Body of pancreas (tissue), 4 donors: Measurements from ENCODE around the gene MSI2. TPM values are rescaled to one million over a fixed set of nuclear protein-coding genes. Genes with fewer than 3 reads are reported as not detected.

ENCODE experiments used
- ATAC-seq: fragments of 150-250 bp; one replicate; pipeline ENCODE4 v1.9.1; 2016
- DNase-seq, 4 donors: peaks; one replicate each; pipeline ENCODE4 v3.0.0-alpha.2; 2019
- H3K27ac ChIP-seq, 4 donors: fragments of 200-600 bp; sonication (generic); 1 replicate in 3 of 4; 2 replicates in 1 of 4; pipeline versions ENCODE4 v1.5.1 to v1.6.1; 2016 to 2019; ENCODE audit warnings: mild to moderate bottlenecking in 1 of 4, mixed read lengths in 1 of 4, moderate library complexity in 1 of 4
- H3K27me3 ChIP-seq, 2 donors: fragments of 200-600 bp; sonication (generic); one replicate each; pipeline ENCODE4 v1.6.0; 2016; ENCODE audit warnings: mild to moderate bottlenecking in 1 of 2
- H3K36me3 ChIP-seq, 2 donors: fragments of 200-600 bp; sonication (generic); replicated peaks in 1 of 2; 2 replicates each; pipeline ENCODE4 v1.5.1; 2016; ENCODE audit warnings: low read depth in 2 of 2; ENCODE audit not compliant: insufficient read depth in 1 of 2
- H3K4me1 ChIP-seq: fragments of 200-600 bp; sonication (generic); one replicate; pipeline ENCODE4 v1.6.0; 2016
- H3K4me3 ChIP-seq, 2 donors: fragments of 200-600 bp; sonication (generic); 1 replicate in 1 of 2; 2 replicates in 1 of 2; pipeline ENCODE4 v1.5.1; 2016 to 2019
- H3K9me3 ChIP-seq, 3 donors: fragments of 200-600 bp; sonication (generic); 1 replicate in 2 of 3; 2 replicates in 1 of 3; pipeline ENCODE4 v1.5.1; 2016
- CTCF ChIP-seq, 7 experiments: fragments of 450-650 bp in 4 of 7; fragments of 200-600 bp in 3 of 7; sonication (generic) in 3 of 7; IDR thresholded peaks; one replicate each; pipeline ENCODE4 v1.5.1; 2016 to 2019; ENCODE audit warnings: antibody characterized with exemption in 7 of 7
- POLR2A ChIP-seq, 3 donors: fragments of 450-650 bp; IDR thresholded peaks; one replicate each; pipeline ENCODE4 v1.6.1; 2016; ENCODE audit warnings: antibody characterized with exemption in 3 of 3, mild to moderate bottlenecking in 2 of 3
- WGBS, 2 donors: methylation state at CpG; one replicate each; pipeline ENCODE4 v1.1.5; 2017; 5-methylcytosine and 5-hydroxymethylcytosine counted together
- intact Hi-C: fragments of 100-400 bp; cut with DNase I; formaldehyde crosslinking; loops from one replicate; pipeline ENCODE4 v1.15.1; 2023
- total RNA-seq, 2 donors: library from RNA; depleted of rRNA; stranded (reverse); fragments of >200 nt; gene quantifications; one replicate each; pipeline ENCODE4 v1.1.0, GENCODE V29; 2016

Gene MSI2
- total RNA-seq, 2 donors from 2014 or later: 21.1 to 28.5 TPM

GRCh38 chr17:57606111-57606875 is 350.0 kb downstream of the MSI2 start:
- Histone ChIP-seq H3K27me3 (no peaks in the 10 kb centered on the region), H3K36me3 (no peaks in the 10 kb centered on the region), H3K4me3 (no peak overlapping the region), H3K27ac (peak overlapping the region in 2 of 4 donors; percentile 62 to 63), H3K9me3 (no peaks in the 10 kb centered on the region), H3K4me1 (peaks cover 63% of the 10 kb centered on the region)
- 91 to 93% methylated on average over 6 of the region's 6 CpGs for WGBS, 2 donors
- no peak for TF ChIP-seq POLR2A (IDR thresholded peaks at IDR 0.05)
- ATAC-seq (no peak), DNase-seq (no peak)
- intact Hi-C loops: loop anchor here (10.0 kb wide), 1 partner anchor 139 kb away; the partner anchor contains the start of gene CCDC182

- WGBS, 2 donors: 81 to 93% methylated on average over 12 of the region's 12 CpGs
- Histone ChIP-seq H3K36me3 (no peaks in the 10 kb centered on the region), H3K27ac (peak overlapping the region in 3 of 4 donors; percentile 45 to 60 (median 46)), H3K4me3 (no peak overlapping the region), H3K27me3 (no peaks in the 10 kb centered on the region), H3K4me1 (peaks cover 66% of the 10 kb centered on the region), H3K9me3 (no peaks in the 10 kb centered on the region)
- TF ChIP-seq POLR2A (IDR thresholded peaks at IDR 0.05): no peak
- TF ChIP-seq CTCF (IDR thresholded peaks at IDR 0.05): no peak
- intact Hi-C loops: loop anchor here (10.0 kb wide), 1 partner anchor 137 kb away; the partner anchor contains the start of gene CCDC182
- no peak for ATAC-seq
- DNase-seq: no peak
These were observed 351.3 kb downstream of the MSI2 start for GRCh38 chr17:57607553-57608120.

- ATAC-seq (no peak), DNase-seq (no peak)
- Histone ChIP-seq H3K4me3 (no peak overlapping the region), H3K4me1 (peaks cover 65% of the 10 kb centered on the region), H3K27ac (peak overlapping the region in 3 of 4 donors; percentile 45 to 60 (median 46)), H3K36me3 (no peaks in the 10 kb centered on the region), H3K27me3 (no peaks in the 10 kb centered on the region), H3K9me3 (no peaks in the 10 kb centered on the region)
- TF ChIP-seq CTCF (IDR thresholded peaks at IDR 0.05): no peak
- no peak for TF ChIP-seq POLR2A (IDR thresholded peaks at IDR 0.05)
- WGBS, 2 donors: 86 to 93% methylated on average over 12 of the region's 12 CpGs
- intact Hi-C loops: loop anchor here (10.0 kb wide), 1 partner anchor 136 kb away; the partner anchor contains the start of gene CCDC182
These were observed 352.2 kb downstream of the MSI2 start for GRCh38 chr17:57608369-57609124.

- Histone ChIP-seq H3K9me3 (no peaks in the 10 kb centered on the region), H3K4me1 (peaks cover 57% of the 10 kb centered on the region), H3K27me3 (no peaks in the 10 kb centered on the region), H3K36me3 (no peaks in the 10 kb centered on the region), H3K4me3 (no peak overlapping the region), H3K27ac (peak overlapping the region in 3 of 4 donors; percentile 45 to 60 (median 46))
- TF ChIP-seq CTCF (IDR thresholded peaks at IDR 0.05) (peak in 3 of 7 experiments; percentile 22 to 35 (median 27)), POLR2A (IDR thresholded peaks at IDR 0.05) (no peak)
- WGBS, 2 donors: 55 to 63% methylated on average over 7 to 11 of the region's 11 CpGs
- intact Hi-C loops: loop anchor here (10.0 kb wide), 1 partner anchor 136 kb away; the partner anchor contains the start of gene CCDC182
- DNase-seq: peak; percentile 36 to 57 (median 53)
- ATAC-seq: peak; percentile 77
These were observed 353.0 kb downstream of the MSI2 start for GRCh38 chr17:57609125-57609877.
